Smooth muscle cell (in vitro differentiated cells): ENCODE data around the gene ARHGAP42. TPM values are rescaled to one million over a fixed set of nuclear protein-coding genes. Genes with fewer than 3 reads are reported as not detected.

Source experiments
- DNase-seq: peaks from one replicate; lab custom pipeline; 2025; ENCODE audit not compliant: unreplicated experiment; lab: John Stamatoyannopoulos, UW
- H2AFZ ChIP-seq: fragments of 200-600 bp; sonication (generic); 2 replicates; pipeline ENCODE4 v1.6.0; 2016; ENCODE audit warnings: antibody characterized with exemption, low read depth, mild to moderate bottlenecking
- H3F3A ChIP-seq: fragments of 200-600 bp; sonication (generic); 2 replicates; pipeline ENCODE4 v1.6.0; 2017; ENCODE audit warnings: antibody characterized with exemption, low read depth
- H3K27ac ChIP-seq: fragments of 200-600 bp; sonication (generic); 2 replicates; pipeline ENCODE4 v1.5.1; 2016; ENCODE audit warnings: low read depth, mild to moderate bottlenecking
- H3K27me3 ChIP-seq: fragments of 200-600 bp; sonication (generic); 2 replicates; pipeline ENCODE4 v1.6.1; 2016; ENCODE audit warnings: low read depth, mild to moderate bottlenecking
- H3K36me3 ChIP-seq: fragments of 200-600 bp; sonication (generic); 2 replicates; pipeline ENCODE4 v1.5.1; 2016; ENCODE audit warnings: low read depth
- H3K4me1 ChIP-seq: fragments of 200-600 bp; sonication (generic); 2 replicates; pipeline ENCODE4 v1.5.1; 2016; ENCODE audit warnings: low read depth
- H3K4me2 ChIP-seq: fragments of 200-600 bp; sonication (generic); 2 replicates; pipeline ENCODE4 v1.6.0; 2016; ENCODE audit warnings: mild to moderate bottlenecking
- H3K4me3 ChIP-seq: fragments of 200-600 bp; sonication (generic); 2 replicates; pipeline ENCODE4 v1.5.1; 2016; ENCODE audit warnings: mild to moderate bottlenecking
- H3K79me2 ChIP-seq: fragments of 200-600 bp; sonication (generic); 2 replicates; pipeline ENCODE4 v1.6.0; 2016; ENCODE audit warnings: low read depth, mild to moderate bottlenecking
- H3K9ac ChIP-seq: fragments of 200-600 bp; sonication (generic); 2 replicates; pipeline ENCODE4 v1.6.0; 2016; ENCODE audit warnings: low read depth
- H3K9me3 ChIP-seq: fragments of 200-600 bp; sonication (generic); replicated peaks from 2 replicates; pipeline ENCODE4 v1.5.1; 2016; ENCODE audit warnings: low read depth
- H4K20me1 ChIP-seq: fragments of 200-600 bp; sonication (generic); 2 replicates; pipeline ENCODE4 v1.6.0; 2016; ENCODE audit warnings: low read depth
- WGBS: methylation state at CpG from one replicate; pipeline ENCODE4 v1.1.7; 2016; ENCODE audit warnings: low lambda C conversion rate; 5-methylcytosine and 5-hydroxymethylcytosine counted together
- polyA plus RNA-seq: library from polyadenylated mRNA; unstranded; fragments of >200 nt; fragmentation: Nextera tagmentation; extraction: Ambion mirVana; gene quantifications from 2 replicates; pipeline ENCODE4 v1.2.1, GENCODE V29; 2016
- total RNA-seq: library from RNA; depleted of rRNA; stranded (reverse); fragments of >200 nt; gene quantifications from 2 replicates; pipeline ENCODE4 v1.2.3, GENCODE V29; 2014
- TF ChIP-seq, protein P1 (sequence below): fragments of 200-600 bp; sonication (generic); IDR thresholded peaks from 2 replicates; pipeline ENCODE4 v1.5.1; 2017; ENCODE audit warnings: borderline replicate concordance, mild to moderate bottlenecking, antibody characterized with exemption; ENCODE audit not compliant: insufficient read depth, poor library complexity, severe bottlenecking

ARHGAP42 gene
- total and polyA plus RNA-seq, 2 experiments from 2014 or later = 12.2 to 53.4 TPM

DNA sequence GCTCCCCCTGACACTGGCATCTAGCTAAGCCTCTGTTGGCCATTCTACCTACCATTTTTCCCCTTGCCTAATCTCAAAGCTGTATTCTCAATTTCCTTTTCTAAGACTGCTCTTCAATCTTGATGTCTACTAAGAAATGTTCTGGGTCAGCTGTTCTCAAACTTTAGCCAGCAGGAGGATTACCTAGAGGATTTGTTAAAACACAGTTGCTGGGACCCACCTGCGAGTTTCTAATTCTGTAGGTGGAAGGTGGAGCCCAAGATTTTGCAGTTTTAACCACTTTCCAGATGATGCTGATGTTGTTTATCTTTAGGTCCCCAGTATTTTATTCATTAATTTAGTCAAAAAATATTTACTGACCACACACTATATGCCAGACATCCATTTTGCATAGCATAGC lies 9.3 kb upstream of the ARHGAP42 start:
- Histone ChIP-seq H3K4me1 (peaks cover 10% of the 10 kb centered on the region), H3F3A (no peaks in the 10 kb centered on the region), H3K27ac (peak overlapping the region; percentile 60), H3K9ac (no peak overlapping the region), H3K36me3 (no peaks in the 10 kb centered on the region), H2AFZ (no peak overlapping the region), H4K20me1 (no peaks in the 10 kb centered on the region), H3K79me2 (no peaks in the 10 kb centered on the region), H3K9me3 (no peaks in the 10 kb centered on the region), H3K27me3 (no peaks in the 10 kb centered on the region), H3K4me2 (no peak overlapping the region), H3K4me3 (no peak overlapping the region)
- TF ChIP-seq, protein P1, sequence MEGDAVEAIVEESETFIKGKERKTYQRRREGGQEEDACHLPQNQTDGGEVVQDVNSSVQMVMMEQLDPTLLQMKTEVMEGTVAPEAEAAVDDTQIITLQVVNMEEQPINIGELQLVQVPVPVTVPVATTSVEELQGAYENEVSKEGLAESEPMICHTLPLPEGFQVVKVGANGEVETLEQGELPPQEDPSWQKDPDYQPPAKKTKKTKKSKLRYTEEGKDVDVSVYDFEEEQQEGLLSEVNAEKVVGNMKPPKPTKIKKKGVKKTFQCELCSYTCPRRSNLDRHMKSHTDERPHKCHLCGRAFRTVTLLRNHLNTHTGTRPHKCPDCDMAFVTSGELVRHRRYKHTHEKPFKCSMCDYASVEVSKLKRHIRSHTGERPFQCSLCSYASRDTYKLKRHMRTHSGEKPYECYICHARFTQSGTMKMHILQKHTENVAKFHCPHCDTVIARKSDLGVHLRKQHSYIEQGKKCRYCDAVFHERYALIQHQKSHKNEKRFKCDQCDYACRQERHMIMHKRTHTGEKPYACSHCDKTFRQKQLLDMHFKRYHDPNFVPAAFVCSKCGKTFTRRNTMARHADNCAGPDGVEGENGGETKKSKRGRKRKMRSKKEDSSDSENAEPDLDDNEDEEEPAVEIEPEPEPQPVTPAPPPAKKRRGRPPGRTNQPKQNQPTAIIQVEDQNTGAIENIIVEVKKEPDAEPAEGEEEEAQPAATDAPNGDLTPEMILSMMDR = no peak
- DNase-seq = no peak
- WGBS = 93% methylated on average over 1 of the region's 1 CpG

DNA sequence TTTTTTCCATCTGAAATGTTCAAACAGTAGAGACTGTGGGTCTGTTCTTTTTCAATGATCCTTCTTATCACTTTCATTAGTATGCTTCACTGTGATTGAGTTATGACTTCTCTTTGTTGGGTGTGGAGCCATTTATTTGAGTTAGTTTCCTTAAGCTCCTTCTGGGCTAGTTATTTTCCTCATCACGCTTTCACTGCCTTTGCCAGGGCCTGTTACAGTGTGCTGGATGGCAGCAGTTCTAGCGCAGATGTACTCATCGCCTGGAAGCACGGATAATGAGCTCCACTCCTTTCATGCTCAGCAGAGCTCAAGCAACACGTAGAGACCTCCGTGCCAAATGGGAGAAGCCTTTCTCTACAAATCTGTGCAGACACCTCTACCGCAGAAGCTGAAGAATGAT lies 7.0 kb upstream of the ARHGAP42 start:
- Histone ChIP-seq H3K36me3 (no peaks in the 10 kb centered on the region), H3F3A (peaks cover 3% of the 10 kb centered on the region), H3K79me2 (no peaks in the 10 kb centered on the region), H3K27ac (no peak overlapping the region), H3K4me2 (peak overlapping the region; percentile 72), H3K9ac (no peak overlapping the region), H4K20me1 (no peaks in the 10 kb centered on the region), H3K9me3 (no peaks in the 10 kb centered on the region), H3K4me3 (no peak overlapping the region), H3K27me3 (no peaks in the 10 kb centered on the region), H2AFZ (peak overlapping the region; percentile 63), H3K4me1 (peaks cover 9% of the 10 kb centered on the region)
- TF ChIP-seq, protein P1 = no peak
- DNase-seq = no peak
- 34% methylated on average over 7 of the region's 7 CpGs for WGBS

GRCh38 chr11:100681064-100681502 lies 6.0 kb upstream of the ARHGAP42 start:
- Histone ChIP-seq H3K9me3 (no peaks in the 10 kb centered on the region), H3K79me2 (no peaks in the 10 kb centered on the region), H3K36me3 (no peaks in the 10 kb centered on the region), H3K4me3 (no peak overlapping the region), H3K4me2 (no peak overlapping the region), H3F3A (peaks cover 6% of the 10 kb centered on the region), H4K20me1 (no peaks in the 10 kb centered on the region), H3K4me1 (peaks cover 12% of the 10 kb centered on the region), H2AFZ (peak overlapping the region; percentile 50), H3K27me3 (no peaks in the 10 kb centered on the region), H3K9ac (no peak overlapping the region), H3K27ac (peak overlapping the region; percentile 36)
- DNase-seq = no peak
- TF ChIP-seq, protein P1 = no peak
- 48% methylated on average over 8 of the region's 8 CpGs for WGBS

GRCh38 chr11:100682247-100682969 lies 4.7 kb upstream of the ARHGAP42 start:
- Histone ChIP-seq H3F3A (peaks cover 6% of the 10 kb centered on the region), H3K4me3 (no peak overlapping the region), H3K9ac (no peak overlapping the region), H2AFZ (no peak overlapping the region), H3K27ac (no peak overlapping the region), H4K20me1 (no peaks in the 10 kb centered on the region), H3K4me2 (no peak overlapping the region), H3K36me3 (no peaks in the 10 kb centered on the region), H3K4me1 (peaks cover 17% of the 10 kb centered on the region), H3K27me3 (no peaks in the 10 kb centered on the region), H3K9me3 (no peaks in the 10 kb centered on the region), H3K79me2 (no peaks in the 10 kb centered on the region)
- TF ChIP-seq, protein P1 = peak; percentile 58
- DNase-seq = no peak
- WGBS = 86% methylated on average over 2 of the region's 2 CpGs
